HepG2 (cell line): ENCODE measurements around the gene NCKAP5L. TPM values are rescaled to one million over a fixed set of nuclear protein-coding genes. Genes with fewer than 3 reads are reported as not detected.

Source experiments
- ASH2L ChIP-seq: fragments of 300-600, 200-600 bp; sonication (generic); IDR thresholded peaks from 2 replicates; pipeline ENCODE4 v1.7.0; 2017; ENCODE audit warnings: low read depth, mild to moderate bottlenecking, moderate library complexity, mixed read lengths, low read length; ENCODE audit not compliant: insufficient read length
- ATF2 ChIP-seq: sonication (generic); formaldehyde crosslinking; IDR thresholded peaks from 2 replicates; pipeline ENCODE4 v1.4.0; 2020; ENCODE audit warnings: missing genetic modification reagents
- CREB3 ChIP-seq: sonication (generic); formaldehyde crosslinking; IDR thresholded peaks from 2 replicates; pipeline ENCODE4 v1.5.0; 2020; ENCODE audit warnings: missing genetic modification reagents
- FOXK2 ChIP-seq: fragments of 450-650 bp; IDR thresholded peaks from 2 replicates; pipeline ENCODE4 v1.6.1; 2016
- FUBP1 ChIP-seq: sonication (generic); formaldehyde crosslinking; IDR thresholded peaks from 2 replicates; pipeline ENCODE4 v1.5.1; 2020; ENCODE audit warnings: missing genetic modification reagents, mild to moderate bottlenecking, borderline replicate concordance
- GATAD1 ChIP-seq: IDR thresholded peaks from 2 replicates; pipeline ENCODE4 v1.6.1; 2016; ENCODE audit warnings: missing genetic modification reagents, missing compliant biosample characterization
- HMG20B ChIP-seq: conservative IDR thresholded peaks from 2 replicates; pipeline ENCODE4 v1.6.1; 2016; ENCODE audit warnings: missing genetic modification reagents, missing compliant biosample characterization
- HNRNPUL1 ChIP-seq: fragments of 200-400 bp; formaldehyde crosslinking; IDR thresholded peaks from 2 replicates; pipeline ENCODE4 v1.6.1; 2017; ENCODE audit warnings: low read depth, mild to moderate bottlenecking, low read length, moderate library complexity
- KMT2B ChIP-seq: IDR thresholded peaks from 2 replicates; pipeline ENCODE4 v1.6.1; 2016; ENCODE audit warnings: missing genetic modification reagents, missing compliant biosample characterization
- MIER3 ChIP-seq: IDR thresholded peaks from 2 replicates; pipeline ENCODE4 v1.6.1; 2016; ENCODE audit warnings: missing compliant biosample characterization, borderline replicate concordance
- MXD3 ChIP-seq: IDR thresholded peaks from 2 replicates; pipeline ENCODE4 v1.6.1; 2016; ENCODE audit warnings: mild to moderate bottlenecking, missing biosample characterization, missing genetic modification reagents
- NCOA1 ChIP-seq: sonication (generic); formaldehyde crosslinking; IDR thresholded peaks from 2 replicates; pipeline ENCODE4 v1.9.0; 2021; ENCODE audit warnings: missing genetic modification reagents
- SP4 ChIP-seq: sonication (generic); formaldehyde crosslinking; IDR thresholded peaks from 2 replicates; pipeline ENCODE4 v1.8.1; 2023; ENCODE audit warnings: mild to moderate bottlenecking, missing genetic modification reagents
- TERF1 ChIP-seq: sonication (generic); formaldehyde crosslinking; IDR thresholded peaks from 2 replicates; pipeline ENCODE4 v1.8.0; 2022; ENCODE audit warnings: mild to moderate bottlenecking, missing genetic modification reagents, moderate library complexity
- ZNF251 ChIP-seq: sonication (generic); formaldehyde crosslinking; IDR thresholded peaks from 2 replicates; pipeline ENCODE4 v1.9.0; 2021; ENCODE audit warnings: mild to moderate bottlenecking, missing genetic modification reagents
- ZNF609 ChIP-seq: sonication (generic); formaldehyde crosslinking; IDR thresholded peaks from 2 replicates; pipeline ENCODE4 v1.4.0; 2020; ENCODE audit warnings: mild to moderate bottlenecking, missing genetic modification reagents, borderline replicate concordance
- ZNF879 ChIP-seq: sonication (generic); formaldehyde crosslinking; IDR thresholded peaks from 2 replicates; pipeline ENCODE4 v1.8.1; 2023; ENCODE audit warnings: missing genetic modification reagents
- ZSCAN22 ChIP-seq: sonication (generic); formaldehyde crosslinking; IDR thresholded peaks from 2 replicates; pipeline ENCODE4 v1.4.0; 2020; ENCODE audit warnings: mild to moderate bottlenecking, missing genetic modification reagents
- polyA plus RNA-seq, 8 experiments: library from polyadenylated mRNA; depleted of rRNA in 3 of 8; stranded (reverse) in 7 of 8; unstranded in 1 of 8; fragments of >200 nt; fragmentation: Illumina TruSeq in 4 of 8; extraction: Trizol in 4 of 8; gene quantifications; 2 replicates each; pipeline versions ENCODE4 v1.2.1 to v1.2.3, GENCODE V29; 2011 to 2016; ENCODE audit warnings: low read depth in 4 of 8, missing spikeins in 1 of 8, mixed read lengths in 1 of 8; ENCODE audit not compliant: insufficient read depth in 1 of 8
- total RNA-seq, 5 experiments: library from RNA; depleted of rRNA; stranded (reverse); fragments of >200 nt; fragmentation: Illumina TruSeq; extraction: Trizol; gene quantifications; 2 replicates each; pipeline ENCODE4 v1.2.3, GENCODE V29; 2016; ENCODE audit warnings: low read depth in 1 of 5

The NCKAP5L gene
- total and polyA plus RNA-seq, 2 of the 13 experiments (the other 11 are each of a cell fraction or from before 2014, with no cell fraction given), result 4.1 to 9.0 TPM

- TF ChIP-seq ZNF609 (CRISPR knock-in tag) (no peak; the same call in 1 of the 2 replicates), NCOA1 (no peak), ZNF251 (CRISPR knock-in tag) (no peak), CREB3 (no peak), HNRNPUL1 (no peak), TERF1 (CRISPR knock-in tag) (no peak), SP4 (CRISPR knock-in tag) (peak; percentile 61; the same call in 1 of the 2 replicates), MIER3 (CRISPR knock-in tag) (0 out of 2 replicates have a peak, but pooled peaks have one; percentile 17), ASH2L (peak; percentile 46), KMT2B (CRISPR knock-in tag) (0 out of 2 replicates have a peak, but pooled peaks have one; percentile 50), FOXK2 (no peak), HMG20B (CRISPR knock-in tag) (no peak), ZNF879 (peak; percentile 72; the same call in 1 of the 2 replicates), ZSCAN22 (CRISPR knock-in tag) (0 out of 2 replicates have a peak, but pooled peaks have one; percentile 67), GATAD1 (peak; percentile 83), MXD3 (CRISPR knock-in tag) (peak; percentile 58; the same call in 1 of the 2 replicates), ATF2 (CRISPR knock-in tag) (no peak), FUBP1 (CRISPR knock-in tag) (no peak)
Measured at GRCh38 chr12:49842519-49843352, 14.5 kb upstream of the NCKAP5L start, which contains the start of gene BCDIN3D (continued).
